ENCODE measurements around the gene GRM7. TPM values are rescaled to one million over a fixed set of nuclear protein-coding genes. Genes with fewer than 3 reads are reported as not detected.

The GRM7 gene
- polyA plus RNA-seq, 3 donors = not detected

DNA sequence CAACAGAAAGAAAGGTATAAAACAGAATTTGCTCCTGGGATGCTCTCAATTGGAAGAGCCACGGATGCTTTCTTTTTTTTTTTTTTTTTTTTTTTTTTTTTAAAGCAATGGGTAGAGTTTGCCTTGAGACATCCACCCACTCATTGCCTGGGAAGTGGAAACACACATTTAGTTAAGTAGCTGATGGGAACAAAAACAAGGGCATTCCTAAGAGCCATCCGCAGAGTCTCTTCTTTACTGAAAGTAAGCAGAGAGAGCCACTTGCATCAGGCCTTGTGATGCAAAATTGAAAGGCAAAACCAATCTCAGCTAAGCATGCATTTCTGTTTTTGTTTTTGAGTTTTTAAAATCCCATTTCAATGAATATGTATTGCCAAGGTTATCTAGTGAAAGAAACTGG is 852.8 kb downstream of the GRM7 start:
- H3K4me2 ChIP-seq (replicated peaks; ENCODE audit: extremely low read depth, low read length, poor library complexity, severe bottlenecking) = no peak overlapping the region
- no peak overlapping the region for H3K4me3 ChIP-seq (replicated peaks in 1 of 3; ENCODE audit: low read depth in 2 of 3, low read length in 3 of 3)
- no peak for DNase-seq
- peaks cover 0 to 7% of the 10 kb centered on the region in 2 donors for H3K4me1 ChIP-seq (ENCODE audit: control insufficient read depth in 1 of 2, insufficient read depth in 2 of 2, low read length in 2 of 2)
- peaks cover 9% of the 10 kb centered on the region for H3K4me1 Mint-ChIP-seq
- no peak overlapping the region for H3K4me3 Mint-ChIP-seq
- peaks cover 0 to 3% (median 0%) of the 10 kb centered on the region in 7 donors for H3K9me3 Mint-ChIP-seq
- H2AFZ ChIP-seq (ENCODE audit: insufficient read depth, low read depth, low read length, poor library complexity, severe bottlenecking) = no peak overlapping the region
- H3K36me3 Mint-ChIP-seq = peaks cover 0 to 3% of the 10 kb centered on the region in 2 donors
- no peak overlapping the region for H3K27ac Mint-ChIP-seq
- H3K9me3 ChIP-seq (replicated peaks in 1 of 2; ENCODE audit: control insufficient read depth in 1 of 2, insufficient read depth in 1 of 2, low read length in 2 of 2) = no peaks in the 10 kb centered on the region
- no peaks in the 10 kb centered on the region for H3K79me2 ChIP-seq (ENCODE audit: insufficient read depth, low read length)
- TF ChIP-seq, protein P1, sequence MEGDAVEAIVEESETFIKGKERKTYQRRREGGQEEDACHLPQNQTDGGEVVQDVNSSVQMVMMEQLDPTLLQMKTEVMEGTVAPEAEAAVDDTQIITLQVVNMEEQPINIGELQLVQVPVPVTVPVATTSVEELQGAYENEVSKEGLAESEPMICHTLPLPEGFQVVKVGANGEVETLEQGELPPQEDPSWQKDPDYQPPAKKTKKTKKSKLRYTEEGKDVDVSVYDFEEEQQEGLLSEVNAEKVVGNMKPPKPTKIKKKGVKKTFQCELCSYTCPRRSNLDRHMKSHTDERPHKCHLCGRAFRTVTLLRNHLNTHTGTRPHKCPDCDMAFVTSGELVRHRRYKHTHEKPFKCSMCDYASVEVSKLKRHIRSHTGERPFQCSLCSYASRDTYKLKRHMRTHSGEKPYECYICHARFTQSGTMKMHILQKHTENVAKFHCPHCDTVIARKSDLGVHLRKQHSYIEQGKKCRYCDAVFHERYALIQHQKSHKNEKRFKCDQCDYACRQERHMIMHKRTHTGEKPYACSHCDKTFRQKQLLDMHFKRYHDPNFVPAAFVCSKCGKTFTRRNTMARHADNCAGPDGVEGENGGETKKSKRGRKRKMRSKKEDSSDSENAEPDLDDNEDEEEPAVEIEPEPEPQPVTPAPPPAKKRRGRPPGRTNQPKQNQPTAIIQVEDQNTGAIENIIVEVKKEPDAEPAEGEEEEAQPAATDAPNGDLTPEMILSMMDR (IDR thresholded peaks at IDR 0.05) = no peak
- H3K27ac ChIP-seq (ENCODE audit: low read depth in 1 of 2, low read length in 2 of 2) = no peak overlapping the region
- 100% methylated on average over 1 of the region's 2 CpGs for WGBS (ENCODE audit: insufficient coverage)
- peaks cover 0 to 3% (median 0%) of the 10 kb centered on the region in 3 donors for H3K27me3 Mint-ChIP-seq (ENCODE audit: low read depth in 3 of 3)
- no peak overlapping the region for H3K9ac ChIP-seq (ENCODE audit: insufficient read depth, low read length, poor library complexity, severe bottlenecking)
- no peaks in the 10 kb centered on the region for H4K20me1 ChIP-seq (ENCODE audit: insufficient read depth, low read length)
- no peaks in the 10 kb centered on the region for H3K36me3 ChIP-seq (replicated peaks in 1 of 2; ENCODE audit: control insufficient read depth in 1 of 2, insufficient read depth in 2 of 2, low read length in 2 of 2)
- intact Hi-C loops (cut with micrococcal nuclease) = no loop called here
- H3K27me3 ChIP-seq (ENCODE audit: control insufficient read depth in 2 of 2, insufficient read depth in 2 of 2, low read length in 2 of 2) = no peaks in the 10 kb centered on the region

DNA sequence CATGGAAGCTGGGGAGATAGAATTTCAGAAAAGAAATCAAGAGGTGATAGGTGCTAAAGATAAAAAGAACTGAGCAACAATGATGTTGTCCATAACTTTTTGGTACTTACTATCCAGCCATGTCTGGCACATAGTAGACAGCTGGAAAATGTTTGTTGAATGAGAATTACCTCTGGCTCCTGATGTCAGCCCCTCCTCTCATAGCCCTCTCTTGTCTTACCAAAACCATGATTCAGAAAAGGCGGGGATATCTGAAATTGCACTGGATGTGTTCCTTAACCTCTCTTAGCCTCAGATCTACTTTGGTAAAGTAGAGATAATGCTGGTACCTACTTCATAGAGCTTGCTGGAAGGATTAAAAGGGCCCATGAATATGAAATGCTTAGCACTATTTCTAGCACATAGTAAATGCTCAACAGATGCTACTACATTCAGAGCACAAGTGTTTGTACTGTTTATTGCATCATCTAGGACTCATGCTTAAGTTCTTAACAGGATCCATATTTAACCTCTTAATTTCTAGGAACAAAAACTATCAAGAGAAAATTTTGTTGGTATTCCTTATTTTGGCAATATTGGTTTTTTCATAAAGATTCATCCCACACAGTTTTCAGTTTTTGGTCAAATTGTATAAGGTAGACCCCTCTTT is 859.9 kb downstream of the GRM7 start:
- Histone ChIP-seq H3K9me3 (replicated peaks in 1 of 2; ENCODE audit: control insufficient read depth in 1 of 2, insufficient read depth in 1 of 2, low read length in 2 of 2) (no peaks in the 10 kb centered on the region), H4K20me1 (ENCODE audit: insufficient read depth, low read length) (no peaks in the 10 kb centered on the region), H2AFZ (ENCODE audit: insufficient read depth, low read depth, low read length, poor library complexity, severe bottlenecking) (no peak overlapping the region), H3K4me3 (replicated peaks in 1 of 3; ENCODE audit: low read depth in 2 of 3, low read length in 3 of 3) (no peak overlapping the region), H3K27ac (ENCODE audit: low read depth in 1 of 2, low read length in 2 of 2) (no peak overlapping the region), H3K27me3 (ENCODE audit: control insufficient read depth in 2 of 2, insufficient read depth in 2 of 2, low read length in 2 of 2) (no peaks in the 10 kb centered on the region), H3K4me2 (replicated peaks; ENCODE audit: extremely low read depth, low read length, poor library complexity, severe bottlenecking) (no peak overlapping the region), H3K79me2 (ENCODE audit: insufficient read depth, low read length) (no peaks in the 10 kb centered on the region), H3K4me1 (ENCODE audit: control insufficient read depth in 1 of 2, insufficient read depth in 2 of 2, low read length in 2 of 2) (no peaks in the 10 kb centered on the region), H3K9ac (ENCODE audit: insufficient read depth, low read length, poor library complexity, severe bottlenecking) (no peak overlapping the region), H3K36me3 (replicated peaks in 1 of 2; ENCODE audit: control insufficient read depth in 1 of 2, insufficient read depth in 2 of 2, low read length in 2 of 2) (no peaks in the 10 kb centered on the region)
- TF ChIP-seq, protein P1 (IDR thresholded peaks at IDR 0.05) = no peak
- Mint-ChIP-seq H3K27me3 (ENCODE audit: low read depth in 3 of 3) (peaks cover 0 to 4% (median 0%) of the 10 kb centered on the region in 3 donors), H3K9me3 (peaks cover 0 to 10% (median 0%) of the 10 kb centered on the region in 7 donors), H3K36me3 (no peaks in the 10 kb centered on the region), H3K4me1 (no peaks in the 10 kb centered on the region), H3K4me3 (no peak overlapping the region), H3K27ac (no peak overlapping the region)
- WGBS (ENCODE audit: insufficient coverage) = no CpG with 5 or more reads among the region's 1 CpG
- intact Hi-C loops (cut with micrococcal nuclease) = no loop called here
- no peak for DNase-seq

All from CD14-positive monocyte (primary cell).